ENCODE data around the gene PTPRM. TPM values are rescaled to one million over a fixed set of nuclear protein-coding genes. Genes with fewer than 3 reads are reported as not detected.

PTPRM gene
- total RNA-seq, 1 experiment from 2014 or later: 14.5 TPM

GRCh38 chr18:7876354-7877104, 309.4 kb downstream of the PTPRM start:
- POLR2A ChIA-PET: no interaction called here
- Histone ChIP-seq H3K4me2 (ENCODE audit: low read length) (no peak overlapping the region), H3K9me2 (ENCODE audit: insufficient read depth) (no peaks in the 10 kb centered on the region), H3K4me3 (replicated peaks in 1 of 2; ENCODE audit: low read depth in 1 of 2, low read length in 2 of 2) (no peak overlapping the region), H3K27me3 (ENCODE audit: insufficient read depth, low read length) (no peaks in the 10 kb centered on the region), H3K27ac (ENCODE audit: low read depth, low read length) (no peak overlapping the region), H3K4me1 (ENCODE audit: control insufficient read depth in 1 of 2, insufficient read depth in 2 of 2, low read length in 2 of 2) (peaks cover 10 to 15% of the 10 kb centered on the region in 2 experiments), H2AFZ (ENCODE audit: low read depth, low read length, poor library complexity, severe bottlenecking) (no peak overlapping the region), H4K20me1 (ENCODE audit: insufficient read depth) (no peaks in the 10 kb centered on the region), H3K9ac (ENCODE audit: low read length) (no peak overlapping the region), H3K36me3 (ENCODE audit: control insufficient read depth in 1 of 2, insufficient read depth in 2 of 2, low read length in 2 of 2) (no peaks in the 10 kb centered on the region), H3K79me2 (ENCODE audit: insufficient read depth, low read length) (no peaks in the 10 kb centered on the region), H3K9me3 (ENCODE audit: control insufficient read depth in 1 of 2, insufficient read depth in 1 of 2, low read depth in 1 of 2, low read length in 2 of 2) (no peaks in the 10 kb centered on the region)
- no peak for ATAC-seq
- DNase-seq (ENCODE audit: low read depth, low spot score): no peak
- BruUV-seq (replicated peaks): no TSS peak
- RAD21 ChIA-PET (ENCODE audit: low non-redundant PET in 1 of 2, low total read pairs in 2 of 2, uncharacterized antibody in 2 of 2, unreplicated experiment in 2 of 2): no interaction called here
- CTCF ChIA-PET: interaction anchor here (1.4 kb wide), 1 partner anchor 86 kb away, joined by 5 read pairs; no protein-coding TSS in a partner anchor
- TF ChIP-seq POLR2A (IDR thresholded peaks at IDR 0.05; ENCODE audit: borderline replicate concordance, extremely low read depth, insufficient read depth, insufficient read length): no peak
- TF ChIP-seq ZBTB33 (IDR thresholded peaks at IDR 0.05; ENCODE audit: extremely low read depth, insufficient replicate concordance, low read length): no peak
- TF ChIP-seq REST (IDR thresholded peaks at IDR 0.05; ENCODE audit: low read depth): no peak
- no peak for TF ChIP-seq JUND (IDR thresholded peaks at IDR 0.05)
- TF ChIP-seq YY1 (IDR thresholded peaks at IDR 0.05; ENCODE audit: extremely low read depth, insufficient replicate concordance, low read depth, low read length): no peak
- no peak for TF ChIP-seq RAD21 (IDR thresholded peaks at IDR 0.05; ENCODE audit: low read depth)
- TF ChIP-seq ZFX (IDR thresholded peaks at IDR 0.05): no peak
- no peak for TF ChIP-seq POLR2AphosphoS5 (IDR thresholded peaks at IDR 0.05; ENCODE audit: low read depth, low read length)
- TF ChIP-seq CEBPB (IDR thresholded peaks at IDR 0.05; ENCODE audit: low read depth): no peak
- TF ChIP-seq TCF7L2 (IDR thresholded peaks at IDR 0.05; ENCODE audit: borderline replicate concordance, extremely low read depth, insufficient read depth, insufficient read length): no peak
- no peak for TF ChIP-seq EGR1 (IDR thresholded peaks at IDR 0.05; ENCODE audit: low read depth)
- no peak for TF ChIP-seq FOSL1 (IDR thresholded peaks at IDR 0.05; ENCODE audit: low read depth)
- intact Hi-C loops (cut with micrococcal nuclease): no loop called here

Measured in HCT116 (cell line).